Renal cortex interstitium (tissue), 11 donors: ENCODE measurements around the gene ARHGAP9. TPM values are rescaled to one million over a fixed set of nuclear protein-coding genes. Genes with fewer than 3 reads are reported as not detected.
"Not testable (repeated sequence)": the region's sequence is repeated elsewhere in the genome, so short reads cannot be mapped to it uniquely, and the experiment has no call there.

Experiments
- DNase-seq, 11 donors: peaks; one replicate each; pipeline ENCODE4 v3.0.0-alpha.2; 2013; ENCODE audit warnings: low read depth in 9 of 11, low spot score in 4 of 11; ENCODE audit errors: extremely low read depth in 1 of 11
- polyA plus RNA-seq, 3 donors: library from polyadenylated mRNA; unstranded; fragments of 120-200 nt; gene quantifications; one replicate each; pipeline ENCODE4 v1.2.1, GENCODE V29; 2013; ENCODE audit not compliant: insufficient read length in 3 of 3

Gene ARHGAP9
- polyA plus RNA-seq, 3 donors, result 2.9 to 3.1 (median 3.0) TPM

DNA sequence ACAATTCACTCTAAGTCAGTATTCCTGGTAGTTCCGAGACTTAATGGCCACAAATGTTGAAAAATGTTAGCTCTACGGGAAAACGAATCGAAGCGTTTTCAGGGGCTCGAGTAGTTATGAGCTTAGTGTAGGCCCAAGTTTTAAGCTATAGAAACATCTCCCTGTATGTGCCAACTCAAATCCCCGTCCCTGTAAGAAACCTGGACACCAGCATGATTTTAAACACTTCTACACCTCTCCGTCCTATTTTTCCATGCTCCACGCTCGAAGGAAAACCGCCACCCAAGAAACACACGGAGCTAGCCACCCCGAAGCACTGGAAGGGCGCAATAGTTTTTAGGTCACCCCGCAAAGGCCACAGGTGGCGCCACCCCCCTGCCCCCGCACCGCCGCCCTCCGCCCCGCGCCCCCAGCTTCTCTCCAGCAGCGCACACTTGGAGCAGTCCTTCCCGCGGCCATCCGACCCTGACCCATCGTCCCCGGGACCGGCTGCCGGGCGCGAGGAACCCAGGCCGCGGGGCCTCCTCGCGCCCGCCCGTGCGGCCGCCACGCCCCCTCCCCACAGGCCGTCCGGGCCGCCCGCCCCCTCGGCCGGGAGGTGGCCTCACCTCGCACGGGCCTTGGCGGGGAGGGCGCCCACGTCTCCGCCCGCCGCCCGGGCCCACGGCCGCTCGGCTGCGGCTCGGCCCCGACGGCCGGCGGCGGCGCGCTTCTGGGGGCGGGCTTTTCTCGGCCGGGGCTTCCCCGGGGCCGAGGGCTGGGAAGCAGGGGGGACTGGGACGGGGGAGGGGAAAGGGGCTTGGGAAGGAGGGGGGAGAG lies 49.3 kb downstream of the ARHGAP9 start:
- DNase-seq, result peak in 3 of 11 donors; percentile 18 to 28 (median 23)

DNA sequence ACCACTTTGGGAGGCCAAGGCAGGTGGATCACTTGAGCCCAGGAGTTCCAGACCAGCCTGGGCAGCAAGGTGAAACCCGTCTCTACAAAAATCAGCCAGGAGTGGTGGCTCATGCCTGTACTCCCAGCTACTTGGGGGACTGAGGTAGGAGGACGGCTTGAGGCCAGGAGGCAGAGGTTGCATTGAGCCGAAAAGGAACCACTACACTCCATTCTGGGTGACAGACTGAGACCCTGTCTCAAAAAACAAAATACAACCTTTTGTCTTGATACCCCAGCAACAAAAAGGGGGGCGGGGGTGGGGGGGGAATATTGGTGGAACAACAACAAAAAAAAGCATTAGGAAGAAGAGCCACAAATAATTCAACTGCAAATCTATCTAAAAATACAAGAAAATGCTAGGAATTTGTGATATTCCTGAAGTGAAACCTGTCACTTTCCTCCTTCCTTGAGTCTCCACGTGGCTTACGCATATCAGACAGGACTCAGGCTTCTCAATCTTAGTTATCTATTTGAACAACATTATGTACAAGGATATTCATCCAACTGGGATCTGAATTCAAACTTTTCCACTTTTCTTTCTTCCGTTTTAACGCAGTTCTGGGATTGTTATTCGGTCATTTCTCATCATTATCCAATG lies 50.1 kb downstream of the ARHGAP9 start:
- no peak for DNase-seq

DNA sequence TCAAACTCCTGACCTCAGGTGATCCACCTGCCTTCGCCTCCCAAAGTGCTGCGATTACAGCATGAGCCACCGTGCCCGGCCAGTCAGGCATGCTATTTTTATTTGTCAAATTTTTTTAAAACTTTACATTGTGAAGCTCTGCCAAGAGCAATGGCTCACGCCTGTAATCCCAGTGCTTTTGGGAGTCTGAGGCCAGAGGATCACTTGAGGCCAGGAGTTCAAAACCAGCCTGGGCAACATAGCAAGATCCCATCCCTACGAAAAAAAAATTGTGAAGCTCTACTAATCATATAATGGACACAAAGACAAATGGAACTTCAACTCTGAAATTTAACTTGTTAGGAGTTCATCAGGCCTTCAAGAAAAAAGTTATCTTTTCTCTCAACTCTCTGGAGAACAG lies 50.7 kb downstream of the ARHGAP9 start:
- no peak for DNase-seq

DNA sequence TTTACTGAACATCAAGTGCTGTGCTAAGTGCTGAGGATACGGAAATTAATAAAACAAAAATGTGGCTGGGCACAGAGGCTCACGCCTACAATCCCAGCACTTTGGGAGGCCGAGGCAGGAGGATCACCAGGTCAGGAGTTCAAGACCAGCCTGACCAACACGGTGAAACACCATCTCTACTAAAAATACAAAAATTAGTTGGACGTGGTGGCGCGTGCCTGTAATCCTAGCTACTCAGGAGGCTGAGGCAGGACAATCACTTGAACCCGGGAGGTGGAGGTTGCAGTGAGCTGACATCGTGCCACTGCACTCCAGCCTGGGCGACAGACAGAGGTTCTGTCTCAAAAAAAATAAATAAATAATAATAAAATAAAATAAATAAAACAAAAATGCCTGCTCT lies 52.7 kb downstream of the ARHGAP9 start:
- DNase-seq, result not testable (repeated sequence)

Other genes starting within 250 kb of the ARHGAP9 start
- gene STAC3, start 228.7 kb downstream of the ARHGAP9 start, polyA plus RNA-seq, result 1 to 10 TPM; 5.2 to 8.0 (median 6.1) TPM
- gene R3HDM2, start 48.8 kb downstream of the ARHGAP9 start, polyA plus RNA-seq, result 100 to 1,000 TPM in 1 of 3 donors, 10 to 100 TPM in 2; 62.4 to 109 (median 81.4) TPM
- gene INHBC, start 45.1 kb downstream of the ARHGAP9 start, polyA plus RNA-seq, result under 1 TPM; 0.25 to 0.33 (median 0.32) TPM
- under 1 TPM; 0.65 to 0.77 (median 0.66) TPM for gene INHBE, start 24.6 kb downstream of the ARHGAP9 start, polyA plus RNA-seq
- 10 to 100 TPM; 16.4 to 22.8 (median 20.3) TPM for gene GLI1, start 20.1 kb downstream of the ARHGAP9 start, polyA plus RNA-seq
- 100 to 1,000 TPM; 113 to 145 (median 114) TPM for gene MARS1, start 8.2 kb upstream of the ARHGAP9 start, polyA plus RNA-seq
- 10 to 100 TPM; 28.4 to 36.2 (median 31.4) TPM for gene DDIT3, start 40.6 kb upstream of the ARHGAP9 start, polyA plus RNA-seq
- gene MBD6, start 43.0 kb upstream of the ARHGAP9 start, polyA plus RNA-seq, result 100 to 1,000 TPM in 1 of 3 donors, 10 to 100 TPM in 2; 52.7 to 108 (median 65.9) TPM
- gene DCTN2, start 67.3 kb upstream of the ARHGAP9 start, polyA plus RNA-seq, result 100 to 1,000 TPM; 160 to 172 (median 172) TPM
- gene KIF5A, start 70.2 kb upstream of the ARHGAP9 start, polyA plus RNA-seq, result under 1 TPM; 0.50 to 0.88 (median 0.76) TPM
- 10 to 100 TPM; 36.5 to 42.1 (median 40.0) TPM for gene PIP4K2C, start 111.3 kb upstream of the ARHGAP9 start, polyA plus RNA-seq
- gene DTX3, start 125.0 kb upstream of the ARHGAP9 start, polyA plus RNA-seq, result 10 to 100 TPM; 54.5 to 74.5 (median 63.9) TPM
- gene ARHGEF25, start 131.6 kb upstream of the ARHGAP9 start, polyA plus RNA-seq, result 10 to 100 TPM; 29.8 to 37.5 (median 36.4) TPM
- gene B4GALNT1, start 153.3 kb upstream of the ARHGAP9 start, polyA plus RNA-seq, result 1 to 10 TPM in 1 of 3 donors, under 1 TPM in 2; 0.84 to 1.3 (median 0.97) TPM
- 100 to 1,000 TPM; 197 to 215 (median 204) TPM for gene OS9, start 214.3 kb upstream of the ARHGAP9 start, polyA plus RNA-seq